ENCODE measurements around the gene RIPOR2. TPM values are rescaled to one million over a fixed set of nuclear protein-coding genes. Genes with fewer than 3 reads are reported as not detected.

RIPOR2 gene
- total and polyA plus RNA-seq, 2 experiments from 2014 or later, result 9.5 to 22.5 TPM

DNA sequence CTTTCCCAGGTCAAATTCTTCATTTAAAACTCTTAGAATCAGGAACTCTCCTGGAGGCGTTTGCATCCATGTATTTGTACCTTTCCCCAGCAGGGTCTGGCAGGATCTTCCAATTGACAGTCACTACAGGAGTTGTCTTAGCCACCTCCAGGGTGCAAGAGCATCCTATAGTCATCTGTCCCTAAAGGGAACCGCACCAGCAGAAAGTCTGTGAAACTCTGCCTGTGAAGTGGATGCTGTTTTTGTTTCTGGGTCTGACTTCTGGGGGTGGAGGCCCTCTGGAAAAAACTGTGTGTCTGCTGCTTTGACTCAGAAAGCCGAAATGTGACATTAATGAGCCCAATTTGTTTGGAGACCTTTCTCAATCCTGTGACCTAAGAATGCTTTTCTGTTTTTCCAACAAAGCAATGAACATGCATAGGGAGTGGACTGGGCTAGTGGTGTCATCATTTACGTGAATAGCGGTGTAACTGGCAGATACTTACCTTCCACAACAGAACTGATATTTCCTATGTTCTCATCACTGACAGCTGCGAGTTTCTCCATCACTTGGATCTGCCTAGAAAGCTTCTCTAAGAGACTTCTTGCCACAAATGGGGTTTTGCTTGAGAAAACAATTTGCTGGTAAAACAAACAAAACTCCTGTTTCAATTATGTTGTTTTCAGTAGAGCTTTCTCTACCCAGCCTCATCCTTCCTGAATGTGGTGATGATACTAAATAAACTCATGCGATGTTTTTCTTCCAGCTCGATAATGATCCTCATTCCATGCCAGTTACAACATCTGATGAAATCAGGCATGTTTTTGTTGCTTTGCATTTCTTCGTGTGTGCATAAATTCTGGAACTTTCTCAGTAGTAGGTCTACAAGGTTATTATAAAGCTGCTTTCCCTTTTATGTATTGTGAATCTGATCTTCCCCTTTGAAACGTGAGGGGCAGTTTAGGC, 103.7 kb downstream of the RIPOR2 start:
- H3K27ac Mint-ChIP-seq, result no peak overlapping the region; the same call in 1 of the 2 replicates

DNA sequence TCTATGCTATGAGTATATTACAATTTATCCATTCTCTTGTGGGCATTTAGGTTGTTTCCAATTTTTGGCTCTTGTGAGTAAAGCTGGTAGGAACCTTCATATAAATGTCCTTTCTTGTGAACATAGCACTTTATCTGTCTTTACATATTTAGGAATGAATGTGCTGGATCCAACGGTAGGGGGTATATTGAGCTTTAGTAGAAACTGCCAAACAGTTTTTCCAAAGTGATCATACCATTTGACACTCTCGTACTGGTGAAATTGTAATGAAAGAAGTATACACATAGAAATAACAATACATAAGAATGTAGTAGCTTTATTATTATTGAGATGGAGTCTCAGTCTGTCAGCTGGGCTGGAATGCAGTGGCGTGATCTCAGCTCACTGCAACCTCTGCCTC, 106.1 kb downstream of the RIPOR2 start:
- Mint-ChIP-seq H3K27ac (no peak overlapping the region), H3K9me3 (no peaks in the 10 kb centered on the region), H3K4me3 (no peak overlapping the region), H3K36me3 (ENCODE audit: low read depth) (peaks cover 5% of the 10 kb centered on the region; the same call in 2 of the 3 replicates), H3K4me1 (peaks cover 20% of the 10 kb centered on the region; the same call in 2 of the 3 replicates), H3K27me3 (ENCODE audit: insufficient read depth, low read depth, poor library complexity) (peaks cover 2% of the 10 kb centered on the region)
- Histone ChIP-seq H3F3A (replicated peaks; ENCODE audit: low read depth) (0 out of 2 replicates have a peak, but pooled peaks cover 5% of the 10 kb centered on the region), H4K20me1 (replicated peaks; ENCODE audit: insufficient read depth) (no peaks in the 10 kb centered on the region), H3K4me3 (no peak overlapping the region), H2AFZ (no peak overlapping the region), H3K4me2 (no peak overlapping the region), H3K4me1 (ENCODE audit: insufficient read depth) (peaks cover 13% of the 10 kb centered on the region), H3K27ac (ENCODE audit: low read depth) (0 out of 2 replicates have a peak overlapping the region, but pooled peaks have one; percentile 53), H3K9me2 (ENCODE audit: insufficient read depth) (no peaks in the 10 kb centered on the region), H3K27me3 (ENCODE audit: insufficient read depth) (no peaks in the 10 kb centered on the region), H3K36me3 (ENCODE audit: insufficient read depth) (no peaks in the 10 kb centered on the region), H3K79me2 (replicated peaks; ENCODE audit: insufficient read depth) (no peaks in the 10 kb centered on the region)
- no peak for ATAC-seq
- peak; percentile 12 for DNase-seq (ENCODE audit: low spot score)
- TF ChIP-seq EZH2phosphoT487 (IDR thresholded peaks at IDR 0.05; ENCODE audit: unreplicated experiment) (no peak), EZH2 (IDR thresholded peaks at IDR 0.05; ENCODE audit: low read depth, unreplicated experiment) (no peak), CREB1 (CRISPR knock-in tag; IDR thresholded peaks at IDR 0.05; ENCODE audit: low read depth) (no peak)
- TF ChIP-seq, protein P1, sequence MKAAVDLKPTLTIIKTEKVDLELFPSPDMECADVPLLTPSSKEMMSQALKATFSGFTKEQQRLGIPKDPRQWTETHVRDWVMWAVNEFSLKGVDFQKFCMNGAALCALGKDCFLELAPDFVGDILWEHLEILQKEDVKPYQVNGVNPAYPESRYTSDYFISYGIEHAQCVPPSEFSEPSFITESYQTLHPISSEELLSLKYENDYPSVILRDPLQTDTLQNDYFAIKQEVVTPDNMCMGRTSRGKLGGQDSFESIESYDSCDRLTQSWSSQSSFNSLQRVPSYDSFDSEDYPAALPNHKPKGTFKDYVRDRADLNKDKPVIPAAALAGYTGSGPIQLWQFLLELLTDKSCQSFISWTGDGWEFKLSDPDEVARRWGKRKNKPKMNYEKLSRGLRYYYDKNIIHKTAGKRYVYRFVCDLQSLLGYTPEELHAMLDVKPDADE (IDR thresholded peaks at IDR 0.05), result no peak
- TF ChIP-seq, protein P2, sequence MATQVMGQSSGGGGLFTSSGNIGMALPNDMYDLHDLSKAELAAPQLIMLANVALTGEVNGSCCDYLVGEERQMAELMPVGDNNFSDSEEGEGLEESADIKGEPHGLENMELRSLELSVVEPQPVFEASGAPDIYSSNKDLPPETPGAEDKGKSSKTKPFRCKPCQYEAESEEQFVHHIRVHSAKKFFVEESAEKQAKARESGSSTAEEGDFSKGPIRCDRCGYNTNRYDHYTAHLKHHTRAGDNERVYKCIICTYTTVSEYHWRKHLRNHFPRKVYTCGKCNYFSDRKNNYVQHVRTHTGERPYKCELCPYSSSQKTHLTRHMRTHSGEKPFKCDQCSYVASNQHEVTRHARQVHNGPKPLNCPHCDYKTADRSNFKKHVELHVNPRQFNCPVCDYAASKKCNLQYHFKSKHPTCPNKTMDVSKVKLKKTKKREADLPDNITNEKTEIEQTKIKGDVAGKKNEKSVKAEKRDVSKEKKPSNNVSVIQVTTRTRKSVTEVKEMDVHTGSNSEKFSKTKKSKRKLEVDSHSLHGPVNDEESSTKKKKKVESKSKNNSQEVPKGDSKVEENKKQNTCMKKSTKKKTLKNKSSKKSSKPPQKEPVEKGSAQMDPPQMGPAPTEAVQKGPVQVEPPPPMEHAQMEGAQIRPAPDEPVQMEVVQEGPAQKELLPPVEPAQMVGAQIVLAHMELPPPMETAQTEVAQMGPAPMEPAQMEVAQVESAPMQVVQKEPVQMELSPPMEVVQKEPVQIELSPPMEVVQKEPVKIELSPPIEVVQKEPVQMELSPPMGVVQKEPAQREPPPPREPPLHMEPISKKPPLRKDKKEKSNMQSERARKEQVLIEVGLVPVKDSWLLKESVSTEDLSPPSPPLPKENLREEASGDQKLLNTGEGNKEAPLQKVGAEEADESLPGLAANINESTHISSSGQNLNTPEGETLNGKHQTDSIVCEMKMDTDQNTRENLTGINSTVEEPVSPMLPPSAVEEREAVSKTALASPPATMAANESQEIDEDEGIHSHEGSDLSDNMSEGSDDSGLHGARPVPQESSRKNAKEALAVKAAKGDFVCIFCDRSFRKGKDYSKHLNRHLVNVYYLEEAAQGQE (IDR thresholded peaks at IDR 0.05; ENCODE audit: unreplicated experiment), result no peak

More for the DNA sequence above, 103.7 kb downstream of the RIPOR2 start:
- no peaks in the 10 kb centered on the region for H3K36me3 ChIP-seq (ENCODE audit: insufficient read depth)
- peaks cover 13% of the 10 kb centered on the region for H3K4me1 ChIP-seq (ENCODE audit: insufficient read depth)
- Mint-ChIP-seq H3K27me3 (ENCODE audit: insufficient read depth, low read depth, poor library complexity) (peaks cover 2% of the 10 kb centered on the region), H3K4me1 (peaks cover 20% of the 10 kb centered on the region; the same call in 2 of the 3 replicates), H3K9me3 (no peaks in the 10 kb centered on the region), H3K4me3 (no peak overlapping the region), H3K36me3 (ENCODE audit: low read depth) (peaks cover 5% of the 10 kb centered on the region; the same call in 2 of the 3 replicates)
- no peaks in the 10 kb centered on the region for H4K20me1 ChIP-seq (replicated peaks; ENCODE audit: insufficient read depth)
- H3K79me2 ChIP-seq (replicated peaks; ENCODE audit: insufficient read depth), result no peaks in the 10 kb centered on the region
- no peak overlapping the region for H3K4me3 ChIP-seq
- DNase-seq (ENCODE audit: low spot score) (no peak), ATAC-seq (no peak)
- TF ChIP-seq, protein P3, sequence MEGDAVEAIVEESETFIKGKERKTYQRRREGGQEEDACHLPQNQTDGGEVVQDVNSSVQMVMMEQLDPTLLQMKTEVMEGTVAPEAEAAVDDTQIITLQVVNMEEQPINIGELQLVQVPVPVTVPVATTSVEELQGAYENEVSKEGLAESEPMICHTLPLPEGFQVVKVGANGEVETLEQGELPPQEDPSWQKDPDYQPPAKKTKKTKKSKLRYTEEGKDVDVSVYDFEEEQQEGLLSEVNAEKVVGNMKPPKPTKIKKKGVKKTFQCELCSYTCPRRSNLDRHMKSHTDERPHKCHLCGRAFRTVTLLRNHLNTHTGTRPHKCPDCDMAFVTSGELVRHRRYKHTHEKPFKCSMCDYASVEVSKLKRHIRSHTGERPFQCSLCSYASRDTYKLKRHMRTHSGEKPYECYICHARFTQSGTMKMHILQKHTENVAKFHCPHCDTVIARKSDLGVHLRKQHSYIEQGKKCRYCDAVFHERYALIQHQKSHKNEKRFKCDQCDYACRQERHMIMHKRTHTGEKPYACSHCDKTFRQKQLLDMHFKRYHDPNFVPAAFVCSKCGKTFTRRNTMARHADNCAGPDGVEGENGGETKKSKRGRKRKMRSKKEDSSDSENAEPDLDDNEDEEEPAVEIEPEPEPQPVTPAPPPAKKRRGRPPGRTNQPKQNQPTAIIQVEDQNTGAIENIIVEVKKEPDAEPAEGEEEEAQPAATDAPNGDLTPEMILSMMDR (conservative IDR thresholded peaks at IDR 0.05; ENCODE audit: low read depth in 2 of 2), result no peak
- no peak overlapping the region for H3K4me2 ChIP-seq
- peaks cover 6% of the 10 kb centered on the region; the same call in 1 of the 2 replicates for H3K9me2 ChIP-seq (ENCODE audit: insufficient read depth)
- no peak overlapping the region; the same call in 1 of the 2 replicates for H3K27ac ChIP-seq (ENCODE audit: low read depth)
- H3K27me3 ChIP-seq (ENCODE audit: insufficient read depth), result no peaks in the 10 kb centered on the region
- H3F3A ChIP-seq (replicated peaks; ENCODE audit: low read depth), result 0 out of 2 replicates have a peak, but pooled peaks cover 5% of the 10 kb centered on the region
- no peak overlapping the region for H2AFZ ChIP-seq

All from GM23338 (cell line).